T-helper 17 cell (primary cell): ENCODE results near the gene BRAT1. TPM values are rescaled to one million over a fixed set of nuclear protein-coding genes. Genes with fewer than 3 reads are reported as not detected.
A peak's percentile ranks its signal among the peaks of the same experiment; 100 is the strongest.

ENCODE experiments used
- ATAC-seq: fragments of 150-1000 bp; cut with Tn5 transposase; 2 replicates; pipeline ENCODE4 v1.10.0; 2021; ENCODE audit warnings: mild to moderate bottlenecking, moderate library complexity
- DNase-seq, 3 donors: peaks; one replicate each; pipeline versions ENCODE4 v3.0.0 to v3.0.0-alpha.2; 2020 to 2021
- H3K9me3 ChIP-seq: one replicate; pipeline ENCODE4 v1.7.0; 2013; ENCODE audit warnings: low read length, mild to moderate bottlenecking; ENCODE audit not compliant: control insufficient read depth, poor library complexity, severe bottlenecking
- H3K27ac Mint-ChIP-seq: one replicate; pipeline ENCODE4 v1.8.0; 2022; ENCODE audit warnings: mild to moderate bottlenecking, moderate library complexity, mixed read lengths
- H3K27me3 Mint-ChIP-seq: one replicate; pipeline ENCODE4 v1.8.0; 2022; ENCODE audit warnings: mixed read lengths
- H3K36me3 Mint-ChIP-seq: one replicate; pipeline ENCODE4 v1.8.0; 2022; ENCODE audit warnings: low read depth, mixed read lengths
- H3K4me1 Mint-ChIP-seq: one replicate; pipeline ENCODE4 v1.8.0; 2022; ENCODE audit warnings: mild to moderate bottlenecking, mixed read lengths
- H3K4me3 Mint-ChIP-seq: one replicate; pipeline ENCODE4 v1.8.0; 2022; ENCODE audit warnings: mild to moderate bottlenecking, moderate library complexity, mixed read lengths
- total RNA-seq, 4 donors: library from RNA in 2 of 4; stranded (reverse) in 2 of 4; gene quantifications; one replicate each; pipeline ENCODE4 v1.2.3 and lab custom pipeline; 2022 to 2026

Gene BRAT1
- total RNA-seq, 2 donors from 2014 or later, result 19.5 to 20.5 TPM

DNA sequence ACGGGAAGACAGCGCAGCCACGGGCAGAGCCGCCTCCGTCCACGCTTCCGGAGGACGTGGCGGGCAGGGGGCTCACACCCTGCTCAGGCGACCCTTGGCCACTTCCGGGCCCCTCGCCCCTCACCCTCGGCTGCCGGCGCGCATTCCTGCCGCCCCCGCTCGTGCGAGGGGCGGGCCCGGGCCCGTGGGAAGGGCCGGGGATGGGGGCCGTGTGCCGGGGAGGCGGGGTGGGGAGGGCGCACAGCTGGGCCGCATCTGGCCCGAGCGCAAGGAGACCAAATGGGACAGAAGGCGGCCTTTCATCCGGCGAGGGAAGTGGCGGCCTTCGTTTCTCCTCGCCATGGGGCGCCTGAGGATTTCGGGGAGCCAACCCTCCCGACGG lies 36.6 kb downstream of the BRAT1 start:
- DNase-seq (no peak), ATAC-seq (no peak)
- Mint-ChIP-seq H3K4me3 (peak overlapping the region; percentile 83), H3K27ac (no peak overlapping the region), H3K4me1 (peaks cover 22% of the 10 kb centered on the region), H3K36me3 (peaks cover 5% of the 10 kb centered on the region), H3K27me3 (no peaks in the 10 kb centered on the region)
- no peaks in the 10 kb centered on the region for H3K9me3 ChIP-seq

DNA sequence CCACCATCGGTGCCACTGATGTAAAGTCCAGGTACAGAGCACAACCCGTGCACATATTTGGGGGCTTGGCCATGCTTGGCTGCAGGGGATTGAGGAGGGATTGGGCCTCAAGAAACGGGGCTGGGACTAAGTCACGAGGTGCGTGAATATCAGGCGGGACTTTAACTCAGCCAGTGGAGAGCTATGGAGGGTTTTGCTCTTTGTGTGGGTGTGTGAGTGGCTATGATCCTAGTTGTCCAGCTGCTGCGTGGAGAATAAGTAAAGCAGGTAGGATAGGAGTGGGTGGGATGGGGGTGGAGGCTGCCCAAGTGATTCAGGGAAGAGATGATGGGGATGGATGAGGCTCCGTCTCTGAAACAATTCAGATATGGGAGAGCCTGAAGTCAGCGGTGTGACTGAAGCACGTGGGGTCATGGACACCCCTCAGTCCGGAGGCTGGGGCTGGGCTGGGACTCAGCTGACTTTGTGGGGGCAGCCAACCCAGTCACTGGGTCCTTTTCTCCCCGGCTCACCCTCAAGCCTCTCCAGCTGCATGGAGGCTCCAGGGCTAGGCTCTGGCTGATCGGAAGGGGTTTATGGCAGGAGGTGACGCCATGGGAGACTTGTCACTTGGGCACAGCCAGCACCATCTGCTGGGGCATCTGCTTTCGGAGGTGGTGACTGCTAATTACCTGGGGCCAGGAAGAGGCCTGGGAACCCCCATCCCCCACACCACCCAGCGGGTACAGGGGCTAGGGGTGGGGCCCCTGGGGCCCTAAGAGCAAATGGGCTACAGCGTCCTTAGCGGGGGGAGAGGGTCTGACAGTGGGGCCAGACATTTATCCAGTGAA lies 37.4 kb downstream of the BRAT1 start:
- no peaks in the 10 kb centered on the region for H3K27me3 Mint-ChIP-seq
- H3K9me3 ChIP-seq, result no peaks in the 10 kb centered on the region
- ATAC-seq (no peak), DNase-seq (no peak)
- peaks cover 4% of the 10 kb centered on the region for H3K36me3 Mint-ChIP-seq
- H3K27ac Mint-ChIP-seq, result peak overlapping the region; percentile 12
- peaks cover 26% of the 10 kb centered on the region for H3K4me1 Mint-ChIP-seq
- H3K4me3 Mint-ChIP-seq, result peak overlapping the region; percentile 83

- ATAC-seq (no peak), DNase-seq (no peak)
- H3K27ac Mint-ChIP-seq, result peak overlapping the region; percentile 12
- no peaks in the 10 kb centered on the region for H3K27me3 Mint-ChIP-seq
- H3K36me3 Mint-ChIP-seq, result no peaks in the 10 kb centered on the region
- H3K9me3 ChIP-seq, result no peaks in the 10 kb centered on the region
- H3K4me3 Mint-ChIP-seq, result no peak overlapping the region
- peaks cover 29% of the 10 kb centered on the region for H3K4me1 Mint-ChIP-seq
These were observed 38.3 kb downstream of the BRAT1 start for GRCh38 chr7:2517026-2517425.

DNA sequence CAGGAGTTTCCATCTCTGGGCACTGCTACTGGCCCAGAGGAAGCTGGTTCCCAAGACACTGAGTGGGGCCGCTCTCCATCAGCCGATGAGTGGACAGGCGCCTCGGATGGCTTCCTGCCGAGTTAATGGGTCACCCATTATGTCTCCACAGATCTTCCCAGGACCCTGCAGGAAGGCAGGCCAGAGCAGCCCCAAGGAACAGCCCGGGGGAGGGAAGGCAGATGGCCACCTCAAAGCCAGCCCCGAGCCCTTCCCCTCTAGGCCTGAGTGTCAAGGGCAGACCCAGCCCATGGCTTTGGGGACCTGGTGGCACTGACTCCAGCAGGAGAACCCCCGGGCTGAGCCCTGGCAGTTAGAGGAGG lies 39.1 kb downstream of the BRAT1 start:
- Mint-ChIP-seq H3K27ac (no peak overlapping the region), H3K27me3 (no peaks in the 10 kb centered on the region), H3K4me1 (peaks cover 28% of the 10 kb centered on the region), H3K4me3 (no peak overlapping the region), H3K36me3 (no peaks in the 10 kb centered on the region)
- DNase-seq, result no peak
- H3K9me3 ChIP-seq, result no peaks in the 10 kb centered on the region
- no peak for ATAC-seq

GRCh38 chr7:2515424-2516193 lies 39.7 kb downstream of the BRAT1 start:
- no peak overlapping the region for H3K4me3 Mint-ChIP-seq
- no peak for DNase-seq
- H3K9me3 ChIP-seq, result no peaks in the 10 kb centered on the region
- no peaks in the 10 kb centered on the region for H3K27me3 Mint-ChIP-seq
- H3K4me1 Mint-ChIP-seq, result peaks cover 30% of the 10 kb centered on the region
- H3K36me3 Mint-ChIP-seq, result no peaks in the 10 kb centered on the region
- ATAC-seq, result no peak
- H3K27ac Mint-ChIP-seq, result no peak overlapping the region

DNA sequence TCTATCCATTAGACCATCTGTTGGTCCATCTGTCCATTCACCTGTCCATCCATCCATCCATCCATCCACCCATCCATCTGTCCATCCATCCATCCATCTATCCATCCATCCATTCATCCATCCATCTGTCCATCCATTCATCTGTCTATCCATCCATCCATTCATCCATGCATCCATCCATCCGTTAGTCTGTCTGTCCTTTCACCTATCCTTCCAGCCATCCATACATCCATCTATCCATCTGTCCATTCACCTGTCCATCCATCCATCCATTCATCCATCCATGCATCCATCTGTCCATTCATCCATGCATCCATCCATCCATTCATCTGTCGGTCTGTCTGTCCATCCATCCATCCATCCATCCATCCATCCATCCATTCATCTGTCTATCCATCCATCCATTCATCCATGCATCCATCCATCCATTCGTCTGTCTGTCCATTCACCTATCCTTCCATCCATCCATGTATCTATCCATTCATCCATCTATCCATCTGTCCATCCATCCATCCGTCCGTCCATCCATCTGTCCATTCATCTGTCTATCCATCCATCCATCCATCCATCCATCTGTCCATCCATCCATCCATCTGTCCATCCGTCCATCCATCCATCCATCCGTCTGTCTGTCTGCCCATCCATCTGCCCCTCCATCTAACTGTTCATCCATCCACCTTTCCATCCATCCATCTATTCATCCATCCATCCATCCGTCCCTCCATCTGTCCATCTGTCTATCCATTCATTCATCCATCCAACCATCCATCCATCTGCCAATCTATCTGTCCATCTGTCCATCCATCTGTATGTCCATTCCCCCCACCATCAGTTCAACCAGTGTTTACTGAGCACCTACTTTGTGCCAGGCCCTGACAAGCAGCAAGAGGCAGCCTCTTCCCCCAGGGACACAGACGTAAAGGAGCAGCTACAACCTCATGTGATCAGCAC lies 40.6 kb downstream of the BRAT1 start:
- ATAC-seq (no peak), DNase-seq (no peak)
- Mint-ChIP-seq H3K4me1 (peaks cover 34% of the 10 kb centered on the region), H3K36me3 (no peaks in the 10 kb centered on the region), H3K4me3 (no peak overlapping the region), H3K27me3 (no peaks in the 10 kb centered on the region), H3K27ac (no peak overlapping the region)
- H3K9me3 ChIP-seq, result no peaks in the 10 kb centered on the region

- H3K36me3 Mint-ChIP-seq, result no peaks in the 10 kb centered on the region
- DNase-seq (no peak), ATAC-seq (no peak)
- H3K4me1 Mint-ChIP-seq, result peaks cover 44% of the 10 kb centered on the region
- peak overlapping the region; percentile 93 for H3K27ac Mint-ChIP-seq
- no peaks in the 10 kb centered on the region for H3K9me3 ChIP-seq
- H3K27me3 Mint-ChIP-seq, result no peaks in the 10 kb centered on the region
- no peak overlapping the region for H3K4me3 Mint-ChIP-seq
These were observed 41.6 kb downstream of the BRAT1 start for GRCh38 chr7:2513702-2514101.

- H3K4me3 Mint-ChIP-seq, result peak overlapping the region; percentile 86
- no peak for DNase-seq
- H3K36me3 Mint-ChIP-seq, result no peaks in the 10 kb centered on the region
- no peaks in the 10 kb centered on the region for H3K9me3 ChIP-seq
- ATAC-seq, result no peak
- peak overlapping the region; percentile 93 for H3K27ac Mint-ChIP-seq
- peaks cover 48% of the 10 kb centered on the region for H3K4me1 Mint-ChIP-seq
- H3K27me3 Mint-ChIP-seq, result no peaks in the 10 kb centered on the region
These were observed 42.6 kb downstream of the BRAT1 start for GRCh38 chr7:2512713-2513112.

DNA sequence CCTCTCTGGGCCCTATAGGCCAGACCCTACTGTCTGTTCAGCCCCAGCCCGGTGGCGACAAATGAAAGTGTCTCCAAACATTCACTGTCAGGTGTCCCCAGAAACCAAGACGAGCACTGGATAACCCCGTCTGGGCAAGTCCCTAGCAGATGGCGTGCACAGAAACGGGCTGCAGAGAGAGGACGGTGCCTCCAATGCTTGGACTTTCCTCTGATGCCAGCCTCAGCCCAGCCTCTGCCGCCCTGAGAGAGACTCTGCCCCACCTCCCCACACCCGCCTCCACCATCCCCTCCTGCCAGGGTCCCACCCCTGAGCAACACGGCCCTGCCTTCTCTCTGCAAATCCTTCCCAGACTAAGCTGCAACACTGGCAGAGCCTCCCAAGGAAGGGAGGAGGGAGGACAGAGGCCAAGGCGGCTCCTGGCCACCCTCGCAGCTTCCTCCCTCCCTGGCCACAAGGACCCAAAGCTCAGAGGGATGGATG lies 43.1 kb downstream of the BRAT1 start:
- Mint-ChIP-seq H3K36me3 (no peaks in the 10 kb centered on the region), H3K4me3 (peak overlapping the region; percentile 86), H3K4me1 (peaks cover 44% of the 10 kb centered on the region), H3K27me3 (no peaks in the 10 kb centered on the region), H3K27ac (peak overlapping the region; percentile 93)
- H3K9me3 ChIP-seq, result no peaks in the 10 kb centered on the region
- DNase-seq (no peak), ATAC-seq (peak; percentile 22)

GRCh38 chr7:2511769-2512168 lies 43.6 kb downstream of the BRAT1 start:
- ATAC-seq (no peak), DNase-seq (no peak)
- no peaks in the 10 kb centered on the region for H3K9me3 ChIP-seq
- Mint-ChIP-seq H3K4me1 (peaks cover 42% of the 10 kb centered on the region), H3K27ac (peak overlapping the region; percentile 93), H3K27me3 (no peaks in the 10 kb centered on the region), H3K4me3 (peak overlapping the region; percentile 86), H3K36me3 (no peaks in the 10 kb centered on the region)

- Mint-ChIP-seq H3K27ac (peak overlapping the region; percentile 93), H3K4me1 (peaks cover 42% of the 10 kb centered on the region), H3K27me3 (no peaks in the 10 kb centered on the region), H3K36me3 (no peaks in the 10 kb centered on the region), H3K4me3 (peak overlapping the region; percentile 86)
- ATAC-seq, result peak; percentile 43
- DNase-seq, result peak in 1 of 3 donors; percentile 50
- no peaks in the 10 kb centered on the region for H3K9me3 ChIP-seq
These were observed 44.2 kb downstream of the BRAT1 start for GRCh38 chr7:2510909-2511768.

GRCh38 chr7:2510130-2510776 lies 45.1 kb downstream of the BRAT1 start:
- no peaks in the 10 kb centered on the region for H3K27me3 Mint-ChIP-seq
- H3K36me3 Mint-ChIP-seq, result no peaks in the 10 kb centered on the region
- DNase-seq, result no peak
- no peaks in the 10 kb centered on the region for H3K9me3 ChIP-seq
- H3K27ac Mint-ChIP-seq, result peak overlapping the region; percentile 93
- no peak for ATAC-seq
- H3K4me3 Mint-ChIP-seq, result peak overlapping the region; percentile 86
- peaks cover 42% of the 10 kb centered on the region for H3K4me1 Mint-ChIP-seq
